ENCODE measurements around the gene RANBP1.

DNA sequence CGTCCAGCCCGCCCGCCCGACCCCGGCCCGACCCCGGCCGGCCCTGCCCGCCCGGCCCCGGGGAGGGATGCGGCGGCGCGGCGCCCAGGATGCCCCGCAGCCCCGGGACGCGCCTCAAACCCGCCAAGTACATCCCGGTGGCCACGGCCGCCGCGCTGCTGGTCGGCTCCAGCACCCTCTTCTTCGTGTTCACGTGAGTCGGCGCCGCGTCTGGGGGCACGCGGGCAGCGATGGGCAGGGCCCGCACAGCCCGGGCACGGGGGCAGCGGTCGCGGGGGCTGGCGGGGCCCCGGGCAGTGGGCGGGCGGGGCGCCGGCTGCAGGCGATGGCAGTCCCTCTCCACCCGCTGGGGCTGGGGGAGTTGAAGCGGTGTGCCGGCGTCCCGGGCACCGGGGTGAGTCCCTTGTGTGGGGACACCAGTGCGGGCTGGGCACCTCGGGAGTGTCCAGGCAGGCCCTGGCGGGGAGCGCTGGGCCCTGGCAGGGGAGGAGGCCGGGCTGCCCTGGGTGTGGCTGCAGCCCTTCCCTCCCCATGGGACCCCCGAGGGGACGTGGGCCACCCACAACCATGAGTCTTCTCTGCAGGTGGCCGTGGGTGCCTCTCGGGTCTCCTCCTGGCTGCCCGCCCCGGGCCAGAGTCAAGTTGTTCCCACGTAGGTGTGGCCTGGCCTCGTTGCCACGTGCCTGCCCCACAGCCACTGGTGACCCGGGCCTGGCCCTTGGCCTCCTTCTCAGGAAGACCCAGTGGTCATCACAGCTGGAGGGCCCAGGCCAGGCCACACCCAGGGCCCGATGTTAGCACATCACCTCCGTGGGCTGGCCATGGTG is 16.2 kb downstream of the RANBP1 start:
- TF ChIP-seq, protein P1, sequence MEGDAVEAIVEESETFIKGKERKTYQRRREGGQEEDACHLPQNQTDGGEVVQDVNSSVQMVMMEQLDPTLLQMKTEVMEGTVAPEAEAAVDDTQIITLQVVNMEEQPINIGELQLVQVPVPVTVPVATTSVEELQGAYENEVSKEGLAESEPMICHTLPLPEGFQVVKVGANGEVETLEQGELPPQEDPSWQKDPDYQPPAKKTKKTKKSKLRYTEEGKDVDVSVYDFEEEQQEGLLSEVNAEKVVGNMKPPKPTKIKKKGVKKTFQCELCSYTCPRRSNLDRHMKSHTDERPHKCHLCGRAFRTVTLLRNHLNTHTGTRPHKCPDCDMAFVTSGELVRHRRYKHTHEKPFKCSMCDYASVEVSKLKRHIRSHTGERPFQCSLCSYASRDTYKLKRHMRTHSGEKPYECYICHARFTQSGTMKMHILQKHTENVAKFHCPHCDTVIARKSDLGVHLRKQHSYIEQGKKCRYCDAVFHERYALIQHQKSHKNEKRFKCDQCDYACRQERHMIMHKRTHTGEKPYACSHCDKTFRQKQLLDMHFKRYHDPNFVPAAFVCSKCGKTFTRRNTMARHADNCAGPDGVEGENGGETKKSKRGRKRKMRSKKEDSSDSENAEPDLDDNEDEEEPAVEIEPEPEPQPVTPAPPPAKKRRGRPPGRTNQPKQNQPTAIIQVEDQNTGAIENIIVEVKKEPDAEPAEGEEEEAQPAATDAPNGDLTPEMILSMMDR (IDR thresholded peaks at IDR 0.05) = no peak
- TF ChIP-seq POLR2A (IDR thresholded peaks at IDR 0.05) (no peak), POLR2AphosphoS5 (IDR thresholded peaks at IDR 0.05; ENCODE audit: insufficient read depth in 1 of 2, low read depth in 1 of 2) (no peak)

All from vagina (tissue), 2 donors.